ENCODE results near the gene MOSMO.
A peak's percentile ranks its signal among the peaks of the same experiment; 100 is the strongest.

MOSMO gene

GRCh38 chr16:22052980-22053379, 45.1 kb downstream of the MOSMO start:
- no peak for DNase-seq

GRCh38 chr16:22053921-22054341, 46.0 kb downstream of the MOSMO start:
- no peak for DNase-seq

GRCh38 chr16:22054847-22055590, 47.1 kb downstream of the MOSMO start:
- no peak for DNase-seq

- no peak for DNase-seq
These were observed 48.0 kb downstream of the MOSMO start for GRCh38 chr16:22055881-22056280.

- no peak for DNase-seq
These were observed 56.1 kb downstream of the MOSMO start for GRCh38 chr16:22063888-22064467.

GRCh38 chr16:22065252-22065651, 57.3 kb downstream of the MOSMO start:
- DNase-seq = no peak

GRCh38 chr16:22070361-22071330, 62.7 kb downstream of the MOSMO start:
- DNase-seq = no peak

GRCh38 chr16:22071331-22071910, 63.5 kb downstream of the MOSMO start:
- DNase-seq = no peak

- no peak for DNase-seq
These were observed 65.4 kb downstream of the MOSMO start for GRCh38 chr16:22073350-22073749.

- DNase-seq = no peak
These were observed 67.3 kb downstream of the MOSMO start for GRCh38 chr16:22075043-22075757.

- DNase-seq = no peak
These were observed 67.9 kb downstream of the MOSMO start for GRCh38 chr16:22075776-22076175.

- peak; percentile 40 to 60 (median 52) for DNase-seq
These were observed 69.9 kb downstream of the MOSMO start for GRCh38 chr16:22077700-22078313.

- no peak for DNase-seq
These were observed 70.7 kb downstream of the MOSMO start for GRCh38 chr16:22078656-22079055.

GRCh38 chr16:22081050-22081449, 73.1 kb downstream of the MOSMO start:
- DNase-seq = no peak

GRCh38 chr16:22086440-22086839, 78.5 kb downstream of the MOSMO start:
- no peak for DNase-seq

- DNase-seq = no peak
These were observed 80.7 kb downstream of the MOSMO start for GRCh38 chr16:22088642-22089041.

GRCh38 chr16:22089910-22090309, 82.0 kb downstream of the MOSMO start:
- no peak for DNase-seq

- no peak for DNase-seq
These were observed 83.8 kb downstream of the MOSMO start for GRCh38 chr16:22091721-22092120.

- DNase-seq = no peak
These were observed 84.4 kb downstream of the MOSMO start, which contains the start of gene VWA3A for GRCh38 chr16:22092143-22092933. TSS of gene VWA3A (plus strand) at chr16:22092541. CDS start at chr16:22092638, 97 bp downstream.

- DNase-seq = no peak
These were observed 85.4 kb downstream of the MOSMO start for GRCh38 chr16:22093331-22093730.

- no peak for DNase-seq
These were observed 86.1 kb downstream of the MOSMO start for GRCh38 chr16:22093996-22094395.

All from activated CD4-positive, CD25-positive, alpha-beta regulatory T cell (primary cell).